Cardiac septum (tissue), 1 donor: ENCODE measurements around the gene LRRC2. TPM values are rescaled to one million over a fixed set of nuclear protein-coding genes. Genes with fewer than 3 reads are reported as not detected.
"Not testable (repeated sequence)": the region's sequence is repeated elsewhere in the genome, so short reads cannot be mapped to it uniquely, and the experiment has no call there.

ENCODE experiments used
- DNase-seq: peaks from one replicate; pipeline ENCODE4 v3.0.0-alpha.2; 2020; ENCODE audit warnings: low spot score
- intact Hi-C: fragments of 100-400 bp; cut with DNase I; formaldehyde crosslinking; loops from one replicate; pipeline ENCODE4 v1.14.0; 2022
- total RNA-seq: library from RNA; stranded (reverse); fragmentation: NEBNext Ultra II Directional; extraction: Animal tissue kit (Norgen Biotek cat#: 25700); gene quantifications from one replicate; pipeline ENCODE4 v1.2.1, GENCODE V29; 2021
- donor health status: DM: no; HTN: no; CAD: no.

The LRRC2 gene
- total RNA-seq, 1 donor from 2014 or later = 70.6 TPM

GRCh38 chr3:46585799-46586693 lies 19.9 kb upstream of the LRRC2 start:
- DNase-seq = no peak
- intact Hi-C loops = no loop called here

- DNase-seq = no peak
- intact Hi-C loops = no loop called here
Observed at GRCh38 chr3:46584598-46585467, 18.7 kb upstream of the LRRC2 start.

- intact Hi-C loops = no loop called here
Observed at GRCh38 chr3:46580675-46581074, 14.6 kb upstream of the LRRC2 start.

DNA sequence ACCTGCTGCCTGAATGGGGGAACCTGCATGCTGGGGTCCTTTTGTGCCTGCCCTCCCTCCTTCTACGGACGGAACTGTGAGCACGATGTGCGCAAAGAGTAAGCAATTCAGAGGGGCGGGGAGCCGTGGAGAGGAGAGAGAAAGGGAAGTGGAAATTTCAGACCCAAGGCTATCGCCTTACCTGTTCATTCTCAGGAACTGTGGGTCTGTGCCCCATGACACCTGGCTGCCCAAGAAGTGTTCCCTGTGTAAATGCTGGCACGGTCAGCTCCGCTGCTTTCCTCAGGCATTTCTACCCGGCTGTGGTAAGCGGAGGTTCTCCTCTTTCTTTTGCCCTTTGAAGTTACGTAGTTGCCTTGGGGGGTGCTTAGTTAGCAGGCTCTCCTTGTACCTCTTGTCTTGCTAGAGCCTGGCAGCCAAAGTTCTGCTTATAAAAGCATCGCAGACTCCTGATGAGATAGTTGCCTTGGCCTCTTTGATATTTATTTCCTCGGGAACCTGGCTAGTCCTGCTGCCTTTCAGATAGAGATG lies 13.7 kb upstream of the LRRC2 start:
- intact Hi-C loops = no loop called here
- DNase-seq = no peak

More at GRCh38 chr3:46580675-46581074, 14.6 kb upstream of the LRRC2 start:
- DNase-seq = no peak

DNA sequence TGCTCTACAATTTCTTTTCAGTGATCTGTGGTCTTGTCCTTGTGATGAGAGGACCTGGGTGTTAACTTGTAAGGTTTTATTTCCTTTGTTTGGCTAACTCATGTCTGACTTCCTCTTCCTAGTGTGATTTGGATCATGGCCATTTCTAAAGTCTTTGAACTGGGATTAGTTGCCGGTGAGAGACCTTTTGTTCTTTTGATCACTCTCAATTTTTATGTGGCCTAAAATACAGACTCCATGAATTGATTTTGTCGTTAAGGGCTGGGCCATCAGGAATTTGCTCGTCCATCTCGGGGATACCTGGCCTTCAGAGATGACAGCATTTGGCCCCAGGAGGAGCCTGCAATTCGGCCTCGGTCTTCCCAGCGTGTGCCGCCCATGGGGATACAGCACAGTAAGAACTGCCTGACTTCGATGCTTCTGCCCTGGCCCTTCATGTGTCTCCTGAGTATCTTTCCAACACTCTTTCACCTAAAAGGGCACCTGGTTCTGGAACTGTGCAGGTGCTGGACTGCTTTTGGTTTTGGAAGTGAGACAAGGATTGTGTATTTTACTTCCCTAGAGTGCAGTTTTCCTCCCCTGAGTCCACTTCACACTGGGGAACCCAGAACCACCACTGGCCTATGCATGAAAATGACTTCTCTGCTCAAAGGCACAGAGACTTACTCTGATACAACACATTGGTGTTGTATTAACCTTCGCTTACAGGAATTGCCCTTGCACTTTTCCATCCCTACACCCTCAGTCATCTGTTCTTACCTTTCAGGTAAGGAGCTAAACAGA lies 13.1 kb upstream of the LRRC2 start:
- DNase-seq = no peak
- intact Hi-C loops = no loop called here

GRCh38 chr3:46577580-46578249 lies 11.6 kb upstream of the LRRC2 start:
- intact Hi-C loops = not testable (repeated sequence)

GRCh38 chr3:46576879-46577278 lies 10.8 kb upstream of the LRRC2 start:
- intact Hi-C loops = no loop called here
- no peak for DNase-seq

More at GRCh38 chr3:46577580-46578249, 11.6 kb upstream of the LRRC2 start:
- not testable (repeated sequence) for DNase-seq

DNA sequence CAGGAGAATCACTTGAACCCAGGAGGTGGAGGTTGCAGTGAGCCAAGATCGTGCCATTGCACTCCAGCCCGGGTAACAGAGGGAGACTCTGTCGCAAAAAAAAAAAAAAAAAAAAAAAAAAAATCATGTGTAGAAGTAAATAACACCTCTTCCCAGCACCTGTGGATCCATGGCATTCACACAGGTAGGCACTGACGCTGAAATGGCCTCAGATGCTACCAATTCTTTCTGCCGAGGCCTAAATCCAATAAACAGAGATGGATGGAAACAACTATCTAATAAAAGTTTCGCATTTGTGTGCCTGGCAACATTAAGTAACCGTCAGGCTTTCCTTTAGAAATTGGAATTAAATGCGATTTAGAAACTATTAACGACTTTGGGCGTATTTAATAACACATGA lies 10.3 kb upstream of the LRRC2 start:
- intact Hi-C loops = no loop called here
- no peak for DNase-seq

DNA sequence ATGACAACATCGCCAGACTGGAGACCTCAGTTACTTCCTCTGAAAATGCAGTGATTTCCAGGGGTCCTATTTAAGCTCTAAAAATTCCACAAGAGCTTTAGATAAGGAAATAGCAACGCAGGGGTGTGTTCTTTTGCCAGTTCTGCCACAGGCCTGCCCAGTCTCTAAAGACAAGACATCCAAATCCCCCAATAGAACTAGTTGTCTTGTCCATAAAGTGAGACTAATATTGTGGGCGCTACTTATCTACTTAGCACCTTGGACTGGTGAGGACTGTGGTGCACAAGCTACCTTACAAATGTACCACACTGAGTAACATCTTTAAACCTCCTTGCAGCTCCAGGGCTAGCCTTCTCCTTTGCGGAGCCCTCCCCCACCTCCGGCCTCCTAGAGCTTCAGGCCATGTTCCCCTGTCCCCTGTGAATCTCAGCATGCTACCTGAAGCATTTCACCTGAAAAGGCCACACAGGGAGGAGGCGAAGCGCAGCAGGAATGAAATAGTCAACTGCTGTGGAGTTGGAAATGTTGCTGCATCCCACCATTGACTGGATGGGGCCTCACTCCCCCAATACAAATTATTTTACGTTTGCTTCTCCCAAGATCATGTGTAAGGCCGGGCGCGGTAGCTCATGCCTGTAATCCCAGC lies 9.6 kb upstream of the LRRC2 start:
- DNase-seq = no peak
- intact Hi-C loops = no loop called here

DNA sequence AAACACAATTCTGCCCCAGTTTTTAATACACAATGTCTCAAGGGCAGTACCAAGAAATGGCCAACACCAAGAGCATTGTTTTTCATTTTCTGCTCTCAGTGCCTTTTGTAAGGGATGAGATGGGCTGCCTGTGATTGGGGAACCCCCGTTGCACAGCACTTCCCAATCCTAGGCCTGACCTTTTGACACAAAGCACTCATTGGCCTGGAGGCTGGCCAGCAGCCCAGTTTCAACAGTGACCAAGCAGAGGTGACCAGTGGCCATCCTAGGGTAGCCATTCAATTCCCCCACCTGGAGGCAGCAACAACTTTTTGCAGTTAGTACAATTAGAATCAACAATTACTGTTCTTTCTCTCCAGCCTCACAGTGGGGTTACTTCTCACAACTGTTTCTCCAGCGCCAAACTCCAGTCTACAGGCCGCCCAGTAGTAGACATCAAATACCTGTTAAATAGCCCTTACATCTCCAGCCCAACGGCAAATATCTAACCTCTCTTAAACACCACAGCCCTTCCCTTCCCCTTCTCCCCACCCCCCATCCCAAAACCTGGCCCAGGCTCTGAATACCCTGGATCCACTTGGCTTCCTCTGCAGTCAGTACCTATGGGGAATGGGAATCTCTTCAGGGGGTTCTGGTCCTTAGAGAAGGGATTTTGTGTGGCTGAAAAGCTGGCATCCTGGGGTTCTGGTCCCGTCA lies 8.9 kb upstream of the LRRC2 start:
- intact Hi-C loops = loop anchor here (5.0 kb wide), 1 partner anchor 52 kb away; no protein-coding TSS in a partner anchor
- DNase-seq = no peak

- intact Hi-C loops = loop anchor here (5.0 kb wide), 1 partner anchor 53 kb away; no protein-coding TSS in a partner anchor
- no peak for DNase-seq
Observed at GRCh38 chr3:46574243-46574646, 8.1 kb upstream of the LRRC2 start.

DNA sequence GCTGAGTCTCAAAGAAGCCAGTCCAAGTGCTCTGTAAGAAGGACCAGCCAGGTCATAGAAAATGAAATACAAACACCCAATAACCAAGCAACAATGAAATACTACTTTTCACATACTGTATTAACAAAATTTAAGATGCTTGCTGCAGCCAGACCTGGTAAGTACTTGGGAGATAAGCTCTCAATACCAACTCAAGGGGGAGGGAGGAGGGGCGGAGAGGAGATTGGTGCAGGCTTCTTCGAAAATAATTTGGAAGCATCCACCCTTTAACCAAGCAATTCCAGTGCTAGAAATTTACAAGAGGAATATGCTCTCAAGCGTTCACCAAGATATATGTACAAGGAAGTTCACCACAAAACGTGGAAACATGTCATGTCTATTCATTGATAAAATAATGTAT lies 7.6 kb upstream of the LRRC2 start:
- intact Hi-C loops = loop anchor here (5.0 kb wide), 1 partner anchor 54 kb away; no protein-coding TSS in a partner anchor
- no peak for DNase-seq

DNA sequence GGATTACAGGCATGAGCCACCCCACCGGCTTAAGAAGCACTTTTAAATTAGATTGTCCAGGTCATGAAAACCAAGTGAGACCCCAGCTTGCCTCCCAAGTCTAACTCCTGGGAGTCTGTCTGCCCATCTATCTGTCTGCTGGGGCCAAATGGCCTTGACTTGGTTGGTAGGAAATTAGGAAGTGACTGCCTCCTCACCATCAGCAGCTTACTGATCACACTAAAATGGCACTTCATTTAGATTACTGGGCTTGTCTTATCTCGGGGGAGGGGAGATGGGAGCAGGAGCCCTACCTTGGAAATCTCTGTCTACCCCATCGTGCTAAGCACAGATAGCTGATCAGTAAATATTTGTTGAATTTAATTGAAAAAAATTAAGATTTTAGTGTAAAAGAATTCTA lies 5.6 kb upstream of the LRRC2 start:
- DNase-seq = no peak
- intact Hi-C loops = loop anchor here (5.0 kb wide), 1 partner anchor 56 kb away; no protein-coding TSS in a partner anchor

- DNase-seq = peak; percentile 79
- intact Hi-C loops = loop anchor here (1.0 to 2.0 kb wide), 3 partner anchors 95 to 298 kb away; partner anchors contain the start of gene MYL3
Observed at GRCh38 chr3:46565607-46566039, 479 bp downstream of the LRRC2 start.

- DNase-seq = no peak
- intact Hi-C loops = no loop called here
Observed at GRCh38 chr3:46565077-46565476, 1.0 kb downstream of the LRRC2 start.

DNA sequence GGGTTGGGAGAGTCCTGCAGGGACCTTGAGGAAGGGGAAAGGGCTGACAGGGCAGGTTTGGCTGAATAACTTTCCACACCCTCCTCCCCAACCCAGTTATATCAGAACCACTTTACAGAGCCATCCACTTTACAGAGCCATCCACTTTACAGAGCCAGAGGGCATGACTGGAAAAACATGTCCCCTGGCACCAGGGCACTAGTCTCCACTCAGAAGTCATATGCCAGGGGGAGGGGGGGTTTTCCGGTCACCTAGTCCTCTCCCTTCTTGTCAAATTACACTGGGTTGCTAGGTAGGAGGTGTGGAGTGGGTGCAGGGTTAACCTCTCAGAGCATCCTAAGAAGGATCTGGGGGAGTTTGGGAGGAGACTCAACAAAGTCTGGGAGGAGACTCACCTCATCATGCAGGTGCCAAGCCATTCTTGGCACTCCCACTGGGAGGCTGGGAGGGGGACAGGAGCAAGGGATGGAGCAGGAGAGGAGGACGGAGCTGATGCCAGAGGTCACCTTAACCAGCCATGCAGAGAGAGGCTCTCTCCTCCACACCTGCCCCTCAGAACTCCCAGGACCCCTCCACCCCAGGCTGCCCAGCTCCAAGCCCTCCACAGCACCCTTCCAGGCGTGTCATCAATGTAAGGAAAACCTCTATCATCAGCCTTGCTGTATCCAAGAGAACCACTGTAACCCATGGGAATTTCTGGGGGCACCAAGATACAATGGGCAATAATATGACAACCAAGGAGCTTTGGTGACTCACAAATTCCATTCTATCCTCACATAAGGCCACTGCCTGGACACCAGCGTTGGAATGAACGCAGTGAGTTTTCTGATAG lies 1.7 kb downstream of the LRRC2 start:
- peak; percentile 83 for DNase-seq
- intact Hi-C loops = no loop called here

- no peak for DNase-seq
- intact Hi-C loops = no loop called here
Observed at GRCh38 chr3:46561951-46562350, 4.2 kb downstream of the LRRC2 start.
